Measurements from ENCODE around the gene HAUS3.

The HAUS3 gene

GRCh38 chr4:2249526-2250356 is 7.8 kb upstream of the HAUS3 start:
- H3K4me3 ChIP-seq: no peak overlapping the region
- no peak for DNase-seq (ENCODE audit: low spot score)

GRCh38 chr4:2248821-2249261 is 6.9 kb upstream of the HAUS3 start:
- Histone ChIP-seq H3K4me3 (no peak overlapping the region), H3K27ac (no peak overlapping the region)
- no peak for DNase-seq (ENCODE audit: low spot score)
- TF ChIP-seq CTCF (IDR thresholded peaks at IDR 0.05): no peak

More at GRCh38 chr4:2249526-2250356, 7.8 kb upstream of the HAUS3 start:
- H3K27ac ChIP-seq: no peak overlapping the region
- TF ChIP-seq CTCF (IDR thresholded peaks at IDR 0.05): no peak

- no peak for TF ChIP-seq CTCF (IDR thresholded peaks at IDR 0.05)
- H3K4me3 ChIP-seq: no peak overlapping the region
- H3K27ac ChIP-seq: no peak overlapping the region
- DNase-seq (ENCODE audit: low spot score): no peak
Observed at GRCh38 chr4:2248044-2248780, 6.3 kb upstream of the HAUS3 start.

- H3K4me3 ChIP-seq: no peak overlapping the region
- no peak overlapping the region for H3K27ac ChIP-seq
- TF ChIP-seq CTCF (IDR thresholded peaks at IDR 0.05): no peak
- no peak for DNase-seq (ENCODE audit: low spot score)
Observed at GRCh38 chr4:2247128-2248043, 5.5 kb upstream of the HAUS3 start.

GRCh38 chr4:2246384-2247127 is 4.6 kb upstream of the HAUS3 start:
- DNase-seq (ENCODE audit: low spot score): no peak
- no peak for TF ChIP-seq CTCF (IDR thresholded peaks at IDR 0.05)
- Histone ChIP-seq H3K27ac (no peak overlapping the region), H3K4me3 (no peak overlapping the region)

- DNase-seq (ENCODE audit: low spot score): no peak
- TF ChIP-seq CTCF (IDR thresholded peaks at IDR 0.05): no peak
- Histone ChIP-seq H3K27ac (peak overlapping the region in 1 of 2 donors; percentile 59), H3K4me3 (no peak overlapping the region)
Observed at GRCh38 chr4:2245787-2246275, 3.9 kb upstream of the HAUS3 start.
